Stimulated activated CD8-positive, alpha-beta memory T cell treated with anti-CD3 and anti-CD28 coated beads, Interleukin-4, amount 100 ng/mL, for 24 hours (primary cell): ENCODE measurements around the gene TNFAIP2.
"Not testable (repeated sequence)": the region's sequence is repeated elsewhere in the genome, so short reads cannot be mapped to it uniquely, and the experiment has no call there.

ENCODE experiments used
- DNase-seq: peaks from one replicate; pipeline ENCODE4 v3.0.0-alpha.2; 2020; ENCODE audit warnings: low read depth

TNFAIP2 gene

GRCh38 chr14:103107941-103108748 is 15.1 kb upstream of the TNFAIP2 start:
- DNase-seq, result no peak

DNA sequence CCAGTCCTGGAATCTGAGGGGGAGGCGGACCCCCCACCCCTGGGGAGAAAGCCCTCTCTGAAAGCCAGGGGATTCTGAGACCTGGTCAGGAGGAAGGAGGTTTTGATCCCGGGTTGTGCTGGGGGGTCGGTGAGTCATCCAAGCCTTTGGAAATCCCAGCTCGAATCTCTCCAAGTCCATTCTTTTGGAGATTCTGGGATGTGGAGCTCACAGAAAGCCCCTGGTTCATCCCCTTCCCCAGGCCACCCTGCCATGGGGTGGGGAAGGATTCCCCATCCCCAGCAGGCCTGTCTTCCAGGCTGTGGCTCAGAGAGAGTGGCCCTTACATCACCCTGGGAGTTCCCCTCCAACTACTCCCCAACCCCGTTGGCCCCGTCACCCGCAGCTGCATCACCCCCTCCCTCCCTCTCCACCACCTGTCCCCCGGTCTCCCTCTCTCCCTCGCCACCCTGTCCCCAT is 14.5 kb upstream of the TNFAIP2 start:
- DNase-seq, result no peak

DNA sequence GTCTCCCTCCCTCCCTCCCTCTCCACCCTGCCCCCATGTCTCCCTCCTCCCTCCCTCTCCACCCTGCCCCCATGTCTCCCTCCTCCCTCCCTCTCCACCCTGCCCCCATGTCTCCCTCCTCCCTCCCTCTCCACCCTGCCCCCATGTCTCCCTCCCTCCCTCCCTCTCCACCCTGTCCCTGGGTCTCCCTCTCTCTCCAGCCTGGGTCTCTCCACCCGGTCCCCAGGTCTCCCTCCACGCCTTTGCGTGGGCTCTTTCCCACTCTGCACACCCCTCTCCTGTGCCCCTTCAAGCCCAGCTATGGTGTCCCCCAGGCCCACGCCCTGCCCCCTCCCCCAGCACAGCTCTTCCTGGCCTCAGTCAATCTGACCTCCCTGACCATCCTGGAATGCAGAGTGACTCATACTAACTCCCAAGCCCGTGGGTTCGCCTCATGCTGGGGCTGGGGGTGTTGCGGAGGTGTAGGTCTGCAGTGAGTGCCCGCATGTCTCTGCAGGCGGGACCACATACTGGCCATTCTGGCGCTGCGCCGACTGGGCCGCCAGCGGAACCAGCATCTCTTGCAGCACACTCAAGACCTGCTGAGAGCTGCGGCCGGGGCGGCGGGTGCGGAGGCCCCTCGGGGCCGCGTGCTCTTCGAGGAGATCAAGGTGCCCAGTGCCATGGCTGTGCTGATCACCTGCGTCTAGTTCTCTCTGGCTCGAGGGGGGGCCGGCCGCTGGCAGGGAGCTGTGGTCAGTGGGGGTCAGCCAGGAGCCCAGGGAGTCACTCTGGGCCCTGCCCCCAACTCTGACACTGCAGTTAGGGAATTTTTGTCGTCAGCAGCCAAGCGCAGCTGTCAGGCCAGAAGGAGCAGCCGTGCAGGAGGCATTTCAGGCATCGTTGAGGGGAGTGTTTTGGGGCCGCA is 13.5 kb upstream of the TNFAIP2 start:
- no peak for DNase-seq

- DNase-seq, result no peak
Observed at GRCh38 chr14:103110681-103111231, 12.5 kb upstream of the TNFAIP2 start.

DNA sequence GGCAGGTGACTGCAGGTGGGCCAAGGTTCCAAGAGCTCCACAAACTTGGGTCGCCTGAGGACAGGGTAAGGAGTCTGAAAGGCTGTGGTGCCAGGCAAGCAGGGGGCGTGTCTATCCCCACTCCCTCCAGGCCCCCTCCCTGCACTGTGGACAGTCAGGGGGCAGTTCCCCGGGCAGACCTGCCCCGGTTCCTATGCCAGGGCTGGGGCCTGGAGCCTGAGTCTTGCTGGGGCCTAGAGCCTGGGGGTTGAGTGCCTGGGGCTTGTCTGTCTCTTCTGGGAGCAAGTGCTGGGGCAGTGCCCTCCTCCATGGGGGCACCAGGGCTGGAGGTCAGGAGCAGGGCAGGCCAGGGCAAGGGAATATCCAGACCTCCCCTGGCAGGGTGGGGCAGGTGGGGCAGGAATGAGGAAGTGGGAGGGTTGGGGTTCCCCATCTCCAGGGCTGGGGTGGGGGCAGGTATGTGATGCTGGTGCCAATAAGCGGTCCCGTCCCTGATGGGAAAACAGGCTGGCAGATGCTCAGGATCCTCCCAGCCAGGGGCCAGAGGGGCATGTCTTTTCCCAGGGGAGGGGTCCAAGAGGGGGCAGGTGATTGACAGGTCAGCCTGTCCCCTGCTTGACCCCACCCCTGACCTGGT is 11.9 kb upstream of the TNFAIP2 start:
- no peak for DNase-seq

GRCh38 chr14:103112400-103113243 is 10.6 kb upstream of the TNFAIP2 start:
- no peak for DNase-seq

DNA sequence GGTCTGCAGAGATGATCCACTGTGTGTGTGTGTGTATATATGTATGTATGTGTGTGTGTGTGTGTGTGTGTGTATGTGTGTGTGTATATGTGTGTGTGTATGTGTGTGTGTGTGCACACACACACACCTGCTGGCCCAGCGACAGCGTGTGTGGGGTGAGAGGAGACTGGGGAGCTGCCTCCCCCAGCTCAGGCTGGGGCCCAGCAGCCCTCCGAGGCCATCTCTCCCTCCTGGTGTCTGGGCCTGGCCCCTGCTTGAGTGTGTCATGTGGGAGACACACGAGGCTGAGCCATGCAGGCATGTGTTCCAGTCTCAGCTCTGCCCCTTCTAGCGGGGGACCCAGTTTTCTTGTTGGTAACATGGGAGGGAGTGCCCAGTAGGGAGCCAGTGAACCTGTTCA is 10.0 kb upstream of the TNFAIP2 start:
- no peak for DNase-seq

DNA sequence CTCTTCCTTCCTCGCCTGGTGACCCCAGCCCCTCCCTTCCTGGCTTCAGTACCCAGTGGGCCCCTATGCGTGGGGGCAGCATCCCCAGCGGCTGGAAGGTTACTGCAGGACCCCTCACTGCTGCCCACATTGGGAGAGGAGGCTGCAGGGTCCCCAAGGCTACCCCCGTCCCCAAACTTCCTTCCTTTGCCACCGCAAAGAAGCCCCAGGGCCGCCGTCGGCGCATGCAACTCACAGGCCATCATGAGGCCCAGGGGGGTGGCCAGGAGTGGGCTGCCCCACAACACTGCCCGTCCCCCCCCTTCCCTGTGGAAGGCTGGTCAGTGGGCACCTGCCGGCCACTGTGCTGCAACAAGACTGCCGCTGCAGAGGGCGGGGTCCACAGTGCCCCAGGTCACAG is 9.5 kb upstream of the TNFAIP2 start:
- DNase-seq, result no peak

- not testable (repeated sequence) for DNase-seq
Observed at GRCh38 chr14:103115086-103115679, 8.1 kb upstream of the TNFAIP2 start.

- DNase-seq, result no peak
Observed at GRCh38 chr14:103115845-103116572, 7.3 kb upstream of the TNFAIP2 start.

GRCh38 chr14:103116636-103117035 is 6.6 kb upstream of the TNFAIP2 start:
- no peak for DNase-seq

DNA sequence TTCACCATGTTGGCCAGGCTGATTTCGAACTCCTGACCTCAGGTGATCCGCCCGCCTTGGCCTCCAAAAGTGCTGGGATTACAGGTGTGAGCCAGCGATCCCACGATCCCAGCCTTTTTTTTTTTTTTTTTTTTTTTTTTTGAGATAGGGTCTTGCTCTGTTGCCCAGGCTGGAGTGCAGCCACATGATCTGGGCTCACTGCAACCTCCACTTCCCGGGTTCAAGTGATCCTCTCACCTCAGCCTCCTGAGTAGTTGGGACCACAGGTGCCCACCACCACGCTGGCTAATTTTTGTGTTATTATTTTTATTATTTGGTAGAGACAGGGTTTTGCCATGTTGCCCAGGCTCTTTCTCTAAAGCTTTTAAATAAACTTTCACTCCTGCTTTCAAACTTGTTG is 5.8 kb upstream of the TNFAIP2 start:
- DNase-seq, result not testable (repeated sequence)

DNA sequence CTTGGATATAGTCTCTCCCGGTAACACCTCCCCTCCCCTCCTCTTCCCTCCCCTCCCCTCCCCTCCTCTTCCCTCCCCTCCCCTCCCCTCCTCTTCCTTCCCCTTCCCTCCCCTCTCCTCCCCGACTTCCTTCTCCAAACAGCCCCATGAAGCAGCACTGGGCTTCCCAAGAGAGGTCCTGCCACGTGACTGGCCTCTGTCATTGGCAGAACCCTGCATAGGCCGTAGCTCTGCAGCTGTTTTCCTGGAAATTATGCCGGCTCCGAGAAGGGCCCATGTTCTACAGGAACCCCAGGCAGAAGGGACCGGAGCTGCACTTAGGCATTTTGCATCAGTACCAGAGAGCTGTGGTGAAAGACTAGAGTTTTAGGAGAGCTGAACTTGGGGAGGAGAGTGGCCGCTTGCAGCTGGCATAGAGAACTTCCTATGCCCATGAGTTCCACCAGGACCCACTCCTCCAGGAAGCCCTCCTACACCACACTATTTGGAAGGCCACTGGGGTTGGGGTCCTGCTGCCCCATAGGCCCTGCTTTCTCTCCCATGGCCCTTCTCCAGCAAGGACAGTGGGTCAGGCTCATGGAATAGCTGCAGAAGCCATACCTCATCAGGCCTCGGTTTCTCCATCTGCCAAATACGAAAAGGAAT is 5.1 kb upstream of the TNFAIP2 start:
- DNase-seq, result no peak

DNA sequence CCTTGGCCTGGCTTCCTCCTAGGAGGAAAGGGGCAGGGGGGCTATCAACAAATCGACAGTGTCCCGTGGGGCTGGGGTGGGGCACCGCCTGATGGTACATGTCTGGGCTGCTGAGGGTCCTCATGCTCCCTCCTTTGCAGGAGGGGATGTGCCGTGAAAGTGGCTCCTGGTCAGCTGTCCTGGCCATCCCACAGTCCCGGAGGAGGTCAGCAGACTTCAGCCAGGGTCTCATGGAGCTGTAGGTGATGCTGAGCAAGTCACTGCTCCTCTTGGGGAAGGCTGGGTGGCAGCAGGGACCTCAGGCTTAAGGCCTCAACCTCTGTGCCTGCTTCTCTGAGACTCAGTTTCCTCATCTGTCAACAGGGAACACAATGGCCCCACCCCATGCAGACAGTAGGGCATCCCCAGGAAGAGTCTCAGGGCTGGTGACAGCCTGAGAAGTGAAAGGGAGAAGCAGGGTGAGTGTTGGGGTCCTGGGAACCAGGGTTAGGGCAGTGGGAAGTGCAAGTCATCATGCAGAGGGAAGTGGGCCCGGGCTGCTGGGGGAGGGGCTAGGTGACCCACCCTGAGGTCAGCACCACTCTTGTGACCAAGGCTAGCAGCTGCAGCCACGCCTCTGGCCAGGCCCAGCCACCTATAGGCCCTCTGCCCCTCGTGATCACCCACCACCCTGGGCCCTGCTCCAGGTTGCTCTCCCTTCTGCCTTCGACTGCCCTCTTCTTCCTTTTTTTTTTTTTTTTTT is 4.4 kb upstream of the TNFAIP2 start:
- no peak for DNase-seq

DNA sequence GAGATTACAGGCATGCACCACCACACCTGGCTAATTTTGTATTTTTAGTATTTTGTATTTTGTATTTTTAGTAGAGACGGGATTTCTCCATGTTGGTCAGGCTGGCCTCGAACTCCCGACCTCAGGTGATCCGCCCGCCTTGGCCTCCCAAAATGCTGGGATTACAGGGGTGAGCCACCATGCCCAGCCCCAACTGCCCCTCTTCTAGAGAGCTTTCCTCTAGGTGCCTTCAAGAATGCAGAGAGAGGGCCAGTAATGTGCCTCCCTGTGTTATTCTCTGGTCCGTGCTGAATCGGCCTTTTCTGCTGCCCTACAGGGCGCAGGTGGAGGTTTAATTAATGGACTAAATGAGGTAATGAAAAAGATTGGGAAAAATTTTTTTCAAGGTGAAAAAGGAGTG is 3.7 kb upstream of the TNFAIP2 start:
- not testable (repeated sequence) for DNase-seq

- DNase-seq, result no peak
Observed at GRCh38 chr14:103121121-103121845, 2.0 kb upstream of the TNFAIP2 start.

DNA sequence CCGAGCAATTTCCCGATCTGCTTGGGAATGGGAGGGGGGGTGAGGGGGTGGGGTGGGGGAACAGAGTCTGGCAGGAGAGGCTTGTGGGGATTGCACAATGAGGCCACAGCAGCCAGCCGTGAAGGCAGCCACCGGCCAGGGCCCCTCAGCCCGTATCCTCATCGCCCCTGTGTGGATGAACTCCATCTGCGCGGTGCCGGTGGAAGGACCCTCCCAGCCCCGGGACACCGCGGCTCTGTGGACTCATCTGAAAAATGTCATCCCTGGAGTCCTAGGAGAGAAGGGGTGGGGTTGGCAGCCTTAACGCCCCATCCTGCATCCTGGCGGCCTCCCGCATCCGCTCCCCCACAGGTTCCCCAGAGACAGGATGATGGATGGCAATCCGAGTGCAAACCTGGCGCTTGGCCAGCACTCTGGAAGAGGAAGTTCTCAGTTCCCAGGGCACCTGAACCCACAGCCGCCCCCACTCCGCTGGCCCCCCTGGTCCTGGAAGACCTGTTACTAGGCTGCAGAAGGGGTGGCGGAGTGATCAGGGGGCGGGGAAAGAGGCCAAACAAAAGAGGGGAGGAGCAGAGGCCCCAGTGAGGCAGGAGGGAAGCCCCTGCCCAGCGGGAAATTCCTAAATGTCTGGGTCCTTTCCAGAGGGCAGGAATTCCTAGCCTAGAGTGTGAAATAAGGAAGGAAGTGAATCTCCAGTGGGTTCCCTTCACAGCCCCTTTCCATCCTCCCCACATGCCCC is 1.2 kb upstream of the TNFAIP2 start:
- no peak for DNase-seq

- DNase-seq, result no peak
Observed at GRCh38 chr14:103122585-103122946, 695 bp upstream of the TNFAIP2 start.
